GM12891 (cell line): ENCODE data around the gene IQCE.

Experiments
- PAX5 ChIP-seq: IDR thresholded peaks from 2 replicates; pipeline ENCODE4 v1.6.1; 2011; ENCODE audit warnings: low read length, moderate library complexity, mild to moderate bottlenecking; ENCODE audit not compliant: insufficient read depth, severe bottlenecking
- POLR2A ChIP-seq: IDR thresholded peaks from 2 replicates; pipeline ENCODE4 v1.6.1; 2011; ENCODE audit warnings: low read depth, low read length, control low read depth
- POLR2AphosphoS5 ChIP-seq: IDR thresholded peaks from 2 replicates; pipeline ENCODE4 v1.6.1; 2011; ENCODE audit warnings: low read depth, low read length, control low read depth
- SPI1 ChIP-seq: IDR thresholded peaks from 2 replicates; pipeline ENCODE4 v1.6.1; 2011; ENCODE audit warnings: low read depth, low read length, control low read depth
- TAF1 ChIP-seq: IDR thresholded peaks from 2 replicates; pipeline ENCODE4 v1.6.1; 2011; ENCODE audit warnings: low read depth, low read length, control low read depth

GRCh38 chr7:2616387-2617324 is 57.9 kb downstream of the IQCE start:
- TF ChIP-seq POLR2A: no peak
- TF ChIP-seq TAF1: no peak
- TF ChIP-seq SPI1: no peak
- no peak for TF ChIP-seq POLR2AphosphoS5
- TF ChIP-seq PAX5: no peak
